ENCODE results near the gene USP4.

Gene USP4

GRCh38 chr3:49294343-49294742 lies 45.5 kb downstream of the USP4 start:
- no peak for DNase-seq

- no peak for DNase-seq
These were observed 55.9 kb downstream of the USP4 start for GRCh38 chr3:49283997-49284396.

GRCh38 chr3:49279376-49279775 lies 60.5 kb downstream of the USP4 start:
- no peak for DNase-seq

- DNase-seq, result no peak
These were observed 61.3 kb downstream of the USP4 start for GRCh38 chr3:49278548-49278947.

- no peak for DNase-seq
These were observed 62.5 kb downstream of the USP4 start for GRCh38 chr3:49277383-49277775.

GRCh38 chr3:49276475-49277382 lies 63.1 kb downstream of the USP4 start, which contains the start of gene C3orf62:
TSS of gene C3orf62 (minus strand) at chr3:49277232. CDS start at chr3:49276872, 360 bp downstream.
- DNase-seq, result peak; percentile 82

- DNase-seq, result no peak
These were observed 65.9 kb downstream of the USP4 start for GRCh38 chr3:49273825-49274532.

- no peak for DNase-seq
These were observed 68.8 kb downstream of the USP4 start for GRCh38 chr3:49271047-49271446.

- DNase-seq, result no peak
These were observed 69.7 kb downstream of the USP4 start for GRCh38 chr3:49270156-49270500.

- DNase-seq, result no peak
These were observed 70.3 kb downstream of the USP4 start for GRCh38 chr3:49269443-49270155.

GRCh38 chr3:49266410-49267095 lies 73.3 kb downstream of the USP4 start:
- no peak for DNase-seq

GRCh38 chr3:49265661-49266386 lies 74.0 kb downstream of the USP4 start:
- DNase-seq, result no peak

GRCh38 chr3:49263159-49263889 lies 76.5 kb downstream of the USP4 start:
- no peak for DNase-seq

- DNase-seq, result peak; percentile 3
These were observed 79.0 kb downstream of the USP4 start for GRCh38 chr3:49260806-49261324.

- no peak for DNase-seq
These were observed 82.7 kb downstream of the USP4 start for GRCh38 chr3:49257187-49257586.

- DNase-seq, result no peak
These were observed 83.9 kb downstream of the USP4 start for GRCh38 chr3:49255718-49256511.

- no peak for DNase-seq
These were observed 84.7 kb downstream of the USP4 start for GRCh38 chr3:49255112-49255511.

- no peak for DNase-seq
These were observed 86.3 kb downstream of the USP4 start for GRCh38 chr3:49253512-49253911.

- DNase-seq, result peak; percentile 3
These were observed 91.0 kb downstream of the USP4 start for GRCh38 chr3:49248840-49249227.

GRCh38 chr3:49244581-49245205 lies 95.2 kb downstream of the USP4 start:
- DNase-seq, result no peak
